ENCODE measurements around the gene CITED4.

- TF ChIP-seq NFXL1 (IDR thresholded peaks at IDR 0.05; ENCODE audit: borderline replicate concordance) (no peak), JUND (IDR thresholded peaks at IDR 0.05; ENCODE audit: low read depth, low read length) (no peak), ZNF207 (IDR thresholded peaks at IDR 0.05; ENCODE audit: borderline replicate concordance) (no peak), SP1 (IDR thresholded peaks at IDR 0.05; ENCODE audit: low read depth, low read length) (no peak)
These were observed 36.3 kb upstream of the CITED4 start for GRCh38 chr1:40898431-40898901.

All from GM12878 (cell line).